HepG2 (cell line): ENCODE measurements around the gene HMBS. TPM values are rescaled to one million over a fixed set of nuclear protein-coding genes. Genes with fewer than 3 reads are reported as not detected.

Source experiments
- BHLHE40 ChIP-seq: IDR thresholded peaks from 2 replicates; pipeline ENCODE4 v1.6.1; 2011; ENCODE audit warnings: low read length, improper control_type of control experiment
- DR1 ChIP-seq: sonication (generic); formaldehyde crosslinking; IDR thresholded peaks from 2 replicates; pipeline ENCODE4 v1.8.0; 2021; ENCODE audit warnings: mild to moderate bottlenecking, missing genetic modification reagents, inconsistent platforms
- FOXM1 ChIP-seq: sonication (generic); formaldehyde crosslinking; IDR thresholded peaks from 2 replicates; pipeline ENCODE4 v1.5.0; 2020; ENCODE audit warnings: missing genetic modification reagents
- GMEB1 ChIP-seq: sonication (generic); formaldehyde crosslinking; IDR thresholded peaks from 2 replicates; pipeline ENCODE4 v1.5.1; 2020; ENCODE audit warnings: missing genetic modification reagents, mild to moderate bottlenecking, borderline replicate concordance
- HMG20A ChIP-seq: IDR thresholded peaks from 2 replicates; pipeline ENCODE4 v1.6.1; 2016; ENCODE audit warnings: borderline replicate concordance
- IRF2 ChIP-seq: IDR thresholded peaks from 2 replicates; pipeline ENCODE4 v1.6.1; 2018; ENCODE audit warnings: missing genetic modification reagents, missing compliant biosample characterization
- LRRFIP1 ChIP-seq: sonication (generic); formaldehyde crosslinking; conservative IDR thresholded peaks from 2 replicates; pipeline ENCODE4 v1.4.0; 2020; ENCODE audit warnings: missing genetic modification reagents
- REXO4 ChIP-seq: sonication (generic); formaldehyde crosslinking; IDR thresholded peaks from 2 replicates; pipeline ENCODE4 v1.8.0; 2022; ENCODE audit warnings: missing genetic modification reagents, mild to moderate bottlenecking, borderline replicate concordance
- ZNF18 ChIP-seq: sonication (generic); formaldehyde crosslinking; IDR thresholded peaks from 2 replicates; pipeline ENCODE4 v1.8.0; 2022; ENCODE audit warnings: mild to moderate bottlenecking, missing genetic modification reagents; ENCODE audit not compliant: insufficient replicate concordance
- ZNF276 ChIP-seq: sonication (generic); formaldehyde crosslinking; IDR thresholded peaks from 2 replicates; pipeline ENCODE4 v1.4.0; 2020; ENCODE audit warnings: mild to moderate bottlenecking, low read depth, missing genetic modification reagents
- ZNF432 ChIP-seq: sonication (generic); formaldehyde crosslinking; IDR thresholded peaks from 2 replicates; pipeline ENCODE4 v1.5.0; 2020; ENCODE audit warnings: missing genetic modification reagents, mild to moderate bottlenecking, borderline replicate concordance
- ZNF577 ChIP-seq: sonication (generic); formaldehyde crosslinking; IDR thresholded peaks from 2 replicates; pipeline ENCODE4 v1.4.0; 2020; ENCODE audit warnings: mild to moderate bottlenecking, low read depth, missing genetic modification reagents, borderline replicate concordance
- ZNF605 ChIP-seq: sonication (generic); formaldehyde crosslinking; IDR thresholded peaks from 2 replicates; pipeline ENCODE4 v1.8.0; 2022; ENCODE audit warnings: mild to moderate bottlenecking, missing genetic modification reagents
- ZNF639 ChIP-seq: conservative IDR thresholded peaks from 2 replicates; pipeline ENCODE4 v1.6.1; 2018; ENCODE audit warnings: missing genetic modification reagents
- ZXDC ChIP-seq: sonication (generic); formaldehyde crosslinking; IDR thresholded peaks from 2 replicates; pipeline ENCODE4 v1.5.0; 2020; ENCODE audit warnings: mild to moderate bottlenecking, missing genetic modification reagents
- polyA plus RNA-seq, 8 experiments: library from polyadenylated mRNA; depleted of rRNA in 3 of 8; stranded (reverse) in 7 of 8; unstranded in 1 of 8; fragments of >200 nt; fragmentation: Illumina TruSeq in 4 of 8; extraction: Trizol in 4 of 8; gene quantifications; 2 replicates each; pipeline versions ENCODE4 v1.2.1 to v1.2.3, GENCODE V29; 2011 to 2016; ENCODE audit warnings: low read depth in 4 of 8, missing spikeins in 1 of 8, mixed read lengths in 1 of 8; ENCODE audit not compliant: insufficient read depth in 1 of 8
- total RNA-seq, 5 experiments: library from RNA; depleted of rRNA; stranded (reverse); fragments of >200 nt; fragmentation: Illumina TruSeq; extraction: Trizol; gene quantifications; 2 replicates each; pipeline ENCODE4 v1.2.3, GENCODE V29; 2016; ENCODE audit warnings: low read depth in 1 of 5

Gene HMBS
- total and polyA plus RNA-seq, 2 of the 13 experiments (the other 11 are each of a cell fraction or from before 2014, with no cell fraction given): 9.4 to 46.9 TPM

GRCh38 chr11:119121008-119121810 is 36.5 kb downstream of the HMBS start, which contains the start of gene HINFP (continued):
- TF ChIP-seq ZNF639 (CRISPR knock-in tag) (no peak), ZNF276 (no peak), ZNF432 (CRISPR knock-in tag) (no peak), ZNF605 (peak; percentile 63; the same call in 1 of the 2 replicates), BHLHE40 (peak; percentile 86), DR1 (CRISPR knock-in tag) (no peak), IRF2 (0 out of 2 replicates have a peak, but pooled peaks have one; percentile 29), FOXM1 (CRISPR knock-in tag) (0 out of 2 replicates have a peak, but pooled peaks have one; percentile 33), ZNF18 (no peak), ZXDC (CRISPR knock-in tag) (no peak), GMEB1 (peak; percentile 82), ZNF577 (CRISPR knock-in tag) (no peak), REXO4 (CRISPR knock-in tag) (no peak), HMG20A (no peak), LRRFIP1 (no peak)
